ENCODE measurements around the gene LSS. TPM values are rescaled to one million over a fixed set of nuclear protein-coding genes. Genes with fewer than 3 reads are reported as not detected.

LSS gene
- total and polyA plus RNA-seq, 2 of the 8 experiments (the other 6 are each of a cell fraction or from before 2014, with no cell fraction given), result 96.1 to 123 TPM

GRCh38 chr21:46229923-46230260 is 1.3 kb upstream of the LSS start:
- POLR2A ChIA-PET (ENCODE audit: partially characterized antibody), result interaction anchor here (1.0 to 2.2 kb wide), 7 partner anchors 11 to 228 kb away, joined by 3 to 8 read pairs (median 4); no protein-coding TSS in a partner anchor
- TF ChIP-seq POU5F1 (IDR thresholded peaks at IDR 0.05; ENCODE audit: low read depth, low read length), result no peak
- no peak for TF ChIP-seq USF2 (IDR thresholded peaks at IDR 0.05; ENCODE audit: low read length)
- no peak for TF ChIP-seq CEBPB (IDR thresholded peaks at IDR 0.05; ENCODE audit: low read depth, low read length)
- TF ChIP-seq RXRA (IDR thresholded peaks at IDR 0.05; ENCODE audit: insufficient read depth, low read depth, low read length), result no peak
- no peak for TF ChIP-seq SP1 (IDR thresholded peaks at IDR 0.05; ENCODE audit: low read depth, low read length)
- no peak for TF ChIP-seq BCL11A (IDR thresholded peaks at IDR 0.05; ENCODE audit: low read depth in 2 of 2, low read length in 2 of 2)
- no peak for TF ChIP-seq RNF2 (IDR thresholded peaks at IDR 0.05; ENCODE audit: borderline replicate concordance, low read depth, low read length, missing control alignments, poor library complexity, severe bottlenecking)
- no peak for TF ChIP-seq POLR2AphosphoS5 (IDR thresholded peaks at IDR 0.05; ENCODE audit: low read depth, low read length)
- TF ChIP-seq MAFK (IDR thresholded peaks at IDR 0.05; ENCODE audit: low read depth, low read length), result no peak
- TF ChIP-seq SIX5 (IDR thresholded peaks at IDR 0.05; ENCODE audit: low read depth, low read length), result no peak
- TF ChIP-seq ZNF274 (IDR thresholded peaks at IDR 0.05; ENCODE audit: borderline replicate concordance, extremely low read depth, low read length), result no peak
- no peak for TF ChIP-seq CHD2 (IDR thresholded peaks at IDR 0.05; ENCODE audit: low read length)
- TF ChIP-seq ASH2L (IDR thresholded peaks at IDR 0.05; ENCODE audit: low read length), result no peak

More at GRCh38 chr21:46229923-46230260, 1.3 kb upstream of the LSS start:
- CTCF ChIA-PET (ENCODE audit: partially characterized antibody), result interaction anchor here (0.6 to 1.5 kb wide), 5 partner anchors 9 to 145 kb away, joined by 3 to 4 read pairs (median 3); no protein-coding TSS in a partner anchor
- peak overlapping the region; percentile 83 for H2BK5ac ChIP-seq (ENCODE audit: low read depth, low read length)
- WGBS, 2 experiments (ENCODE audit: extremely low coverage in 1 of 2, insufficient coverage in 1 of 2, insufficient read length in 1 of 2, insufficient replicate concordance in 2 of 2, low coverage in 1 of 2, low lambda C conversion rate in 2 of 2, missing lambda C conversion rate in 1 of 2), result 87% methylated on average over 6 of the region's 6 CpGs; no CpG with 5 or more reads in 1 of the 2 experiments
- peaks cover 7% of the 10 kb centered on the region; the same call in 1 of the 2 replicates for H3K23me2 ChIP-seq (ENCODE audit: low read depth, low read length)
- no peak overlapping the region for H3K4ac ChIP-seq (replicated peaks; ENCODE audit: insufficient read length, low read depth, low read length)
- no peak overlapping the region for H3K9ac ChIP-seq (replicated peaks in 1 of 4; ENCODE audit: extremely low read depth in 1 of 4, low read depth in 3 of 4, low read length in 3 of 4)
- H3K79me2 ChIP-seq (ENCODE audit: control insufficient read depth in 1 of 2, insufficient read depth in 2 of 2, low read length in 2 of 2), result peaks cover 12 to 32% of the 10 kb centered on the region in 2 experiments; a peak in 3 of 4 replicates
- DNase-seq (ENCODE audit: low read depth in 1 of 2, low spot score in 2 of 2) (no peak), FAIRE-seq (no peak)
- H3K4me2 ChIP-seq (ENCODE audit: insufficient read depth in 1 of 2, low read depth in 2 of 2, low read length in 2 of 2), result peak overlapping the region; percentile 81 to 92
- no peak overlapping the region for H3K14ac ChIP-seq (ENCODE audit: insufficient read length)
- H3K23ac ChIP-seq (ENCODE audit: insufficient read length), result no peak overlapping the region
- H3K36me3 ChIP-seq (ENCODE audit: control insufficient read depth in 2 of 4, insufficient read depth in 4 of 4, low read length in 3 of 4), result peaks cover 10 to 55% (median 31%) of the 10 kb centered on the region in 4 experiments
- no peak overlapping the region for H2BK15ac ChIP-seq (ENCODE audit: low read length)
- no peak overlapping the region for H2BK20ac ChIP-seq (ENCODE audit: low read length)
- H3K4me3 ChIP-seq (ENCODE audit: extremely low read depth in 1 of 4, insufficient read depth in 2 of 4, low read depth in 3 of 4, low read length in 4 of 4), result peak overlapping the region; percentile 48 to 72 (median 58)
- no peak overlapping the region for H2AK5ac ChIP-seq (ENCODE audit: low read depth, low read length)
- H3K56ac ChIP-seq (replicated peaks; ENCODE audit: insufficient read length, low read depth, low read length), result no peak overlapping the region
- H3K18ac ChIP-seq (ENCODE audit: extremely low read depth, low read length), result peak overlapping the region; percentile 95; the same call in 1 of the 2 replicates
- no peak overlapping the region for H3K27ac ChIP-seq (ENCODE audit: low read depth, low read length)
- H2BK120ac ChIP-seq (replicated peaks; ENCODE audit: low read depth, low read length), result no peak overlapping the region
- H4K5ac ChIP-seq (ENCODE audit: insufficient read length, low read depth, low read length), result no peak overlapping the region
- H4K8ac ChIP-seq (ENCODE audit: extremely low read depth, insufficient read depth, low read length), result no peak overlapping the region
- no peak overlapping the region for H4K91ac ChIP-seq (replicated peaks; ENCODE audit: insufficient read length, low read length)
- H2BK12ac ChIP-seq (ENCODE audit: low read depth, low read length), result 0 out of 2 replicates have a peak overlapping the region, but pooled peaks have one; percentile 84
- H3K79me1 ChIP-seq (ENCODE audit: low read depth, low read length), result peaks cover 7% of the 10 kb centered on the region; the same call in 1 of the 2 replicates
- H3K4me1 ChIP-seq (replicated peaks in 1 of 4; ENCODE audit: control insufficient read depth in 3 of 4, insufficient read depth in 4 of 4, low read length in 3 of 4), result peaks cover 3 to 12% (median 6%) of the 10 kb centered on the region in 4 experiments
- peaks cover 0 to 11% of the 10 kb centered on the region in 2 experiments for H4K20me1 ChIP-seq (replicated peaks in 1 of 2; ENCODE audit: control insufficient read depth in 1 of 2, insufficient read depth in 2 of 2, low read length in 2 of 2)
- no peak overlapping the region for H2AFZ ChIP-seq (ENCODE audit: low read length)
- peaks cover 0 to 4% (median 0%) of the 10 kb centered on the region in 4 experiments; a peak in 2 of 7 replicates for H3K27me3 ChIP-seq (replicated peaks in 1 of 4; ENCODE audit: control insufficient read depth in 3 of 4, extremely low read depth in 1 of 4, insufficient read depth in 3 of 4, low read length in 3 of 4)
- peaks cover 22 to 35% of the 10 kb centered on the region in 2 experiments; a peak in 3 of 4 replicates for H3K9me3 ChIP-seq (ENCODE audit: insufficient read depth in 2 of 2, low read depth in 1 of 2, low read length in 1 of 2)

Data from H1 (cell line).